GM23248 (cell line): ENCODE measurements around the gene COL26A1.

ENCODE experiments used
- EZH2 ChIP-seq: fragments of 200-600 bp; sonication (generic); IDR thresholded peaks from 2 replicates; pipeline ENCODE4 v1.6.1; 2018; ENCODE audit warnings: antibody characterized with exemption, mild to moderate bottlenecking; ENCODE audit not compliant: insufficient read depth, poor library complexity, severe bottlenecking
- EZH2phosphoT487 ChIP-seq: fragments of 200-600 bp; sonication (generic); IDR thresholded peaks from 2 replicates; pipeline ENCODE4 v1.6.1; 2018; ENCODE audit warnings: antibody characterized with exemption, moderate library complexity, mild to moderate bottlenecking, low read depth; ENCODE audit not compliant: insufficient read depth

GRCh38 chr7:101502466-101503098 is 139.9 kb downstream of the COL26A1 start:
- TF ChIP-seq EZH2 (no peak), EZH2phosphoT487 (no peak)
